H1 (cell line): ENCODE data around the gene CHRDL2. TPM values are rescaled to one million over a fixed set of nuclear protein-coding genes. Genes with fewer than 3 reads are reported as not detected.

Experiments
- CTCF ChIA-PET: fragments of 300-600 bp; sonication (Branson Sonifier 250); formaldehyde crosslinking; loops from one replicate; lab custom pipeline; 2021; ENCODE audit not compliant: partially characterized antibody; lab: Charles Lee
- POLR2A ChIA-PET: fragments of 300-600 bp; sonication (Branson Sonifier 250); formaldehyde crosslinking; loops from one replicate; lab custom pipeline; 2021; ENCODE audit warnings: inconsistent platforms; ENCODE audit not compliant: partially characterized antibody; lab: Charles Lee
- DNase-seq, 2 experiments: peaks; one replicate each; pipeline versions ENCODE4 v3.0.0 to v3.0.0-alpha.2; 2010 to 2022; ENCODE audit warnings: low spot score in 2 of 2, low read depth in 1 of 2, mixed read lengths in 1 of 2
- FAIRE-seq: peaks from 2 replicates; lab custom pipeline; 2011; peaks lifted over from hg19 to GRCh38; lab: Jason Lieb, UNC
- H2AFZ ChIP-seq: 2 replicates; pipeline ENCODE4 v1.8.1; 2012; ENCODE audit warnings: low read length, inconsistent platforms
- H2AK5ac ChIP-seq: 2 replicates; pipeline ENCODE4 v1.6.1; 2013; ENCODE audit warnings: low read depth, low read length
- H2BK120ac ChIP-seq: replicated peaks from 2 replicates; pipeline ENCODE3; 2013; ENCODE audit warnings: low read depth, low read length, inconsistent platforms
- H2BK12ac ChIP-seq: 2 replicates; pipeline ENCODE4 v1.6.1; 2013; ENCODE audit warnings: low read depth, low read length
- H2BK15ac ChIP-seq: 2 replicates; pipeline ENCODE4 v1.6.1; 2013; ENCODE audit warnings: low read length
- H2BK20ac ChIP-seq: 2 replicates; pipeline ENCODE4 v1.6.1; 2013; ENCODE audit warnings: low read length
- H2BK5ac ChIP-seq: 2 replicates; pipeline ENCODE4 v1.6.1; 2013; ENCODE audit warnings: low read depth, low read length
- H3K14ac ChIP-seq: 2 replicates; pipeline ENCODE4 v1.6.1; 2013; ENCODE audit warnings: inconsistent platforms; ENCODE audit not compliant: insufficient read length
- H3K18ac ChIP-seq: 2 replicates; pipeline ENCODE4 v1.6.1; 2013; ENCODE audit warnings: low read length; ENCODE audit errors: extremely low read depth
- H3K23ac ChIP-seq: 2 replicates; pipeline ENCODE4 v1.6.1; 2013; ENCODE audit warnings: inconsistent platforms; ENCODE audit not compliant: insufficient read length
- H3K23me2 ChIP-seq: 2 replicates; pipeline ENCODE4 v1.6.1; 2013; ENCODE audit warnings: low read depth, low read length
- H3K27ac ChIP-seq: 2 replicates; pipeline ENCODE4 v1.6.1; 2011; ENCODE audit warnings: low read depth, low read length, inconsistent platforms
- H3K27me3 ChIP-seq, 4 experiments: replicated peaks in 1 of 4; 1 replicate in 1 of 4; 2 replicates in 3 of 4; pipeline versions ENCODE4 v1.6.1 to v1.8.1; 2011 to 2013; ENCODE audit warnings: low read length in 3 of 4, mild to moderate bottlenecking in 3 of 4, inconsistent platforms in 2 of 4, mixed read lengths in 2 of 4, moderate library complexity in 1 of 4; ENCODE audit not compliant: control insufficient read depth in 3 of 4, insufficient read depth in 3 of 4; ENCODE audit errors: extremely low read depth in 1 of 4
- H3K36me3 ChIP-seq, 4 experiments: 2 replicates each; pipeline versions ENCODE4 v1.6.1 to v1.8.1; 2011 to 2013; ENCODE audit warnings: mild to moderate bottlenecking in 4 of 4, low read length in 3 of 4, moderate library complexity in 2 of 4, control low read depth in 1 of 4, inconsistent platforms in 1 of 4; ENCODE audit not compliant: insufficient read depth in 4 of 4, control insufficient read depth in 2 of 4
- H3K4ac ChIP-seq: replicated peaks from 2 replicates; pipeline ENCODE3; 2013; ENCODE audit warnings: low read length, low read depth, mixed read lengths, inconsistent platforms; ENCODE audit not compliant: insufficient read length
- H3K4me1 ChIP-seq, 4 experiments: replicated peaks in 1 of 4; 1 replicate in 1 of 4; 2 replicates in 3 of 4; pipeline versions ENCODE4 v1.6.1 to v1.8.1; 2011 to 2013; ENCODE audit warnings: low read length in 3 of 4, inconsistent platforms in 2 of 4, mixed read lengths in 1 of 4; ENCODE audit not compliant: insufficient read depth in 4 of 4, control insufficient read depth in 3 of 4
- H3K4me2 ChIP-seq, 2 experiments: 2 replicates each; pipeline versions ENCODE4 v1.6.1 to v1.8.1; 2011 to 2013; ENCODE audit warnings: low read depth in 2 of 2, low read length in 2 of 2, control low read depth in 1 of 2, inconsistent platforms in 1 of 2, mild to moderate bottlenecking in 1 of 2; ENCODE audit not compliant: insufficient read depth in 1 of 2
- H3K4me3 ChIP-seq, 4 experiments: fragments of 200-600, 300-600 bp in 1 of 4; sonication (generic), shearing (Covaris generic), sonication (Bioruptor Twin) in 1 of 4; 2 replicates each; pipeline versions ENCODE4 v1.5.1 to v1.8.1; 2011 to 2016; ENCODE audit warnings: low read length in 4 of 4, low read depth in 3 of 4, control low read depth in 2 of 4, inconsistent platforms in 2 of 4, mild to moderate bottlenecking in 2 of 4, mixed read lengths in 1 of 4, moderate library complexity in 1 of 4; ENCODE audit not compliant: insufficient read depth in 2 of 4; ENCODE audit errors: extremely low read depth in 1 of 4
- H3K56ac ChIP-seq: replicated peaks from 2 replicates; pipeline ENCODE3; 2013; ENCODE audit warnings: low read depth, mild to moderate bottlenecking, mixed read lengths, low read length, inconsistent platforms; ENCODE audit not compliant: insufficient read length
- H3K79me1 ChIP-seq: 2 replicates; pipeline ENCODE4 v1.6.1; 2013; ENCODE audit warnings: low read depth, low read length, control low read depth
- H3K79me2 ChIP-seq, 2 experiments: 2 replicates each; pipeline versions ENCODE4 v1.6.1 to v1.8.1; 2012 to 2013; ENCODE audit warnings: low read length in 2 of 2, mild to moderate bottlenecking in 2 of 2, inconsistent platforms in 1 of 2; ENCODE audit not compliant: insufficient read depth in 2 of 2, control insufficient read depth in 1 of 2
- H3K9ac ChIP-seq, 4 experiments: replicated peaks in 1 of 4; 1 replicate in 1 of 4; 2 replicates in 3 of 4; pipeline versions ENCODE4 v1.6.1 to v1.8.1; 2011 to 2013; ENCODE audit warnings: low read depth in 3 of 4, low read length in 3 of 4, control low read depth in 2 of 4, mild to moderate bottlenecking in 2 of 4, moderate library complexity in 2 of 4, inconsistent platforms in 1 of 4; ENCODE audit errors: extremely low read depth in 1 of 4
- H3K9me3 ChIP-seq, 2 experiments: 2 replicates each; pipeline versions ENCODE4 v1.6.1 to v1.8.1; 2012 to 2013; ENCODE audit warnings: mild to moderate bottlenecking in 2 of 2, moderate library complexity in 2 of 2, control low read depth in 1 of 2, inconsistent platforms in 1 of 2, low read depth in 1 of 2, low read length in 1 of 2, mixed read lengths in 1 of 2; ENCODE audit not compliant: insufficient read depth in 2 of 2
- H4K20me1 ChIP-seq, 2 experiments: replicated peaks in 1 of 2; 2 replicates each; pipeline versions ENCODE3 to v1.8.1; 2011 to 2013; ENCODE audit warnings: inconsistent platforms in 2 of 2, low read length in 2 of 2, mild to moderate bottlenecking in 1 of 2; ENCODE audit not compliant: insufficient read depth in 2 of 2, control insufficient read depth in 1 of 2
- H4K5ac ChIP-seq: 2 replicates; pipeline ENCODE4 v1.6.1; 2013; ENCODE audit warnings: low read length, low read depth, mixed read lengths, inconsistent platforms; ENCODE audit not compliant: insufficient read length
- H4K8ac ChIP-seq: 2 replicates; pipeline ENCODE4 v1.8.0; 2013; ENCODE audit warnings: mild to moderate bottlenecking, moderate library complexity, low read length, inconsistent platforms; ENCODE audit not compliant: insufficient read depth; ENCODE audit errors: extremely low read depth
- H4K91ac ChIP-seq: replicated peaks from 2 replicates; pipeline ENCODE3; 2013; ENCODE audit warnings: low read length, mixed read lengths, inconsistent platforms; ENCODE audit not compliant: insufficient read length
- CTBP2 ChIP-seq: IDR thresholded peaks from 2 replicates; pipeline ENCODE4 v1.7.0; 2011; ENCODE audit warnings: borderline replicate concordance, mild to moderate bottlenecking, moderate library complexity, mixed read lengths, low read length; ENCODE audit not compliant: insufficient read depth, insufficient read length
- EP300 ChIP-seq, 2 experiments: IDR thresholded peaks; 1 replicate in 1 of 2; 2 replicates in 1 of 2; pipeline ENCODE4 v1.6.1; 2011 to 2012; ENCODE audit warnings: low read depth in 2 of 2, low read length in 2 of 2, mild to moderate bottlenecking in 2 of 2, borderline replicate concordance in 1 of 2, inconsistent platforms in 1 of 2, moderate library complexity in 1 of 2
- HDAC6 ChIP-seq: IDR thresholded peaks from one replicate; pipeline ENCODE4 v1.7.1; 2012; ENCODE audit warnings: low read depth, mild to moderate bottlenecking, inconsistent platforms, low read length, moderate library complexity
- JUN ChIP-seq: IDR thresholded peaks from 2 replicates; pipeline ENCODE4 v1.6.1; 2011; ENCODE audit warnings: low read depth, mild to moderate bottlenecking, improper control_type of control experiment, low read length
- RBBP5 ChIP-seq: IDR thresholded peaks from 2 replicates; pipeline ENCODE4 v1.7.1; 2012; ENCODE audit warnings: low read depth, mild to moderate bottlenecking, inconsistent platforms, low read length, moderate library complexity, borderline replicate concordance
- TCF12 ChIP-seq: IDR thresholded peaks from 2 replicates; pipeline ENCODE4 v1.6.1; 2011; ENCODE audit warnings: low read depth, mild to moderate bottlenecking, low read length
- WGBS, 2 experiments: shearing (Covaris generic) in 1 of 2; methylation state at CpG; one replicate each; pipeline versions ENCODE4 v1.1.6 to v1.1.7; 2013 to 2015; ENCODE audit warnings: low lambda C conversion rate in 2 of 2, mixed read lengths in 2 of 2, inconsistent platforms in 1 of 2, low coverage in 1 of 2, missing lambda C conversion rate in 1 of 2; ENCODE audit not compliant: insufficient replicate concordance in 2 of 2, insufficient coverage in 1 of 2, insufficient read length in 1 of 2; ENCODE audit errors: extremely low coverage in 1 of 2, missing lambda C conversion rate in 1 of 2; 5-methylcytosine and 5-hydroxymethylcytosine counted together
- polyA plus RNA-seq, 7 experiments: library from polyadenylated mRNA; depleted of rRNA in 3 of 7; stranded (reverse) in 5 of 7; unstranded in 2 of 7; fragments of >200 nt in 5 of 7; fragments of 200-250 nt in 2 of 7; gene quantifications; 1 replicate in 5 of 7; 2 replicates in 1 of 7; 4 replicates in 1 of 7; pipeline versions ENCODE4 v1.2.1 to v1.2.3, GENCODE V29; 2011 to 2013; ENCODE audit warnings: missing spikeins in 2 of 7, mixed read lengths in 2 of 7
- total RNA-seq: library from RNA; stranded (reverse); fragmentation: NEBNext Ultra II Directional; extraction: Animal tissue kit (Norgen Biotek cat#: 25700); gene quantifications from 2 replicates; pipeline ENCODE4 v1.2.1, GENCODE V29; 2021
- TF ChIP-seq, protein P1 (sequence below), 3 experiments: IDR thresholded peaks; 1 replicate in 2 of 3; 2 replicates in 1 of 3; pipeline versions ENCODE4 v1.5.1 to v1.6.1; 2011; ENCODE audit warnings: low read length in 3 of 3, mild to moderate bottlenecking in 3 of 3, inconsistent platforms in 2 of 3, low read depth in 1 of 3, moderate library complexity in 1 of 3; ENCODE audit not compliant: insufficient read depth in 1 of 3; ENCODE audit errors: control extremely low read depth in 1 of 3
- TF ChIP-seq, protein P2 (sequence below): IDR thresholded peaks from 2 replicates; pipeline ENCODE4 v1.6.1; 2011; ENCODE audit warnings: low read depth, mild to moderate bottlenecking, low read length; ENCODE audit not compliant: insufficient read depth

Gene CHRDL2
- total and polyA plus RNA-seq, 2 of the 8 experiments (the other 6 are each of a cell fraction or from before 2014, with no cell fraction given) = 0.26 to 0.48 TPM

DNA sequence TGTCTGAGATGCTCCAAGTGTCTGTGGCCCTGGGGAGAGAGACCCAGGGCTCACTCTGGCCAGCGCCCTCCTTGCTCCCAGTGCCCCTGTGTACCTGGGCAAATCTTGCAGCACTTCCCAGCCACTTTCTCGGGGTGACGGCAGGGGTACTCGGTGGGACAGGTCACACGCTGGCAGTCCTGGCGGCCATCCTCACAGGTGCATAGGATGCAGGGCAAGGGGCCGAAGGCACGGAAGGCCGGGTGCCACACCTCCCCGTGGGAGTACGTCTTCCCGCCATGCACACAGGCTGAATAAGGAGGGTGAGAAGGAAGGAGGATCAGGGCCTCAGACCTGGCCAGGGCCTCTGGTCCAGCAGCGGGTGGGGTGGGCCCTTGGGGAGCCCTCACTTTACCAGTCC lies 28.0 kb downstream of the CHRDL2 start:
- Histone ChIP-seq H2AK5ac (no peak overlapping the region), H3K79me2 (no peaks in the 10 kb centered on the region), H4K20me1 (no peaks in the 10 kb centered on the region), H3K23me2 (no peaks in the 10 kb centered on the region; the same call in 1 of the 2 replicates), H3K27ac (no peak overlapping the region), H3K9ac (no peak overlapping the region), H2BK20ac (no peak overlapping the region), H2BK5ac (no peak overlapping the region), H3K56ac (no peak overlapping the region), H3K4ac (no peak overlapping the region), H3K14ac (no peak overlapping the region), H4K8ac (no peak overlapping the region; the same call in 1 of the 2 replicates), H3K18ac (no peak overlapping the region), H3K36me3 (no peaks in the 10 kb centered on the region), H3K27me3 (no peaks in the 10 kb centered on the region), H2AFZ (no peak overlapping the region), H3K4me1 (0 out of 7 replicates have a peak, but pooled peaks cover 0 to 3% (median under 1%) of the 10 kb centered on the region in 4 experiments), H2BK12ac (no peak overlapping the region), H3K4me2 (no peak overlapping the region), H3K4me3 (no peak overlapping the region), H4K91ac (no peak overlapping the region), H4K5ac (no peak overlapping the region), H3K9me3 (no peaks in the 10 kb centered on the region), H3K79me1 (no peaks in the 10 kb centered on the region), H3K23ac (no peak overlapping the region), H2BK120ac (no peak overlapping the region), H2BK15ac (no peak overlapping the region)
- 93% methylated on average over 11 of the region's 13 CpGs; no CpG with 5 or more reads in 1 of the 2 experiments for WGBS, 2 experiments
- no peak for DNase-seq
- FAIRE-seq = no peak
- POLR2A ChIA-PET = no interaction called here
- CTCF ChIA-PET = interaction anchor here (0.9 to 16.5 kb wide), 14 partner anchors 10 to 224 kb away, joined by 3 to 348 read pairs (median 14); partner anchors contain the start of gene RNF169
- TF ChIP-seq HDAC6 (no peak), TCF12 (no peak), CTBP2 (no peak), JUN (no peak), EP300 (IDR thresholded peaks at IDR 0.05; ENCODE audit: borderline replicate concordance in 1 of 2, low read depth in 2 of 2, low read length in 2 of 2) (no peak), RBBP5 (no peak)
- TF ChIP-seq, protein P1, sequence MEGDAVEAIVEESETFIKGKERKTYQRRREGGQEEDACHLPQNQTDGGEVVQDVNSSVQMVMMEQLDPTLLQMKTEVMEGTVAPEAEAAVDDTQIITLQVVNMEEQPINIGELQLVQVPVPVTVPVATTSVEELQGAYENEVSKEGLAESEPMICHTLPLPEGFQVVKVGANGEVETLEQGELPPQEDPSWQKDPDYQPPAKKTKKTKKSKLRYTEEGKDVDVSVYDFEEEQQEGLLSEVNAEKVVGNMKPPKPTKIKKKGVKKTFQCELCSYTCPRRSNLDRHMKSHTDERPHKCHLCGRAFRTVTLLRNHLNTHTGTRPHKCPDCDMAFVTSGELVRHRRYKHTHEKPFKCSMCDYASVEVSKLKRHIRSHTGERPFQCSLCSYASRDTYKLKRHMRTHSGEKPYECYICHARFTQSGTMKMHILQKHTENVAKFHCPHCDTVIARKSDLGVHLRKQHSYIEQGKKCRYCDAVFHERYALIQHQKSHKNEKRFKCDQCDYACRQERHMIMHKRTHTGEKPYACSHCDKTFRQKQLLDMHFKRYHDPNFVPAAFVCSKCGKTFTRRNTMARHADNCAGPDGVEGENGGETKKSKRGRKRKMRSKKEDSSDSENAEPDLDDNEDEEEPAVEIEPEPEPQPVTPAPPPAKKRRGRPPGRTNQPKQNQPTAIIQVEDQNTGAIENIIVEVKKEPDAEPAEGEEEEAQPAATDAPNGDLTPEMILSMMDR (IDR thresholded peaks at IDR 0.05; ENCODE audit: control extremely low read depth in 1 of 3, insufficient read depth in 1 of 3, low read depth in 1 of 3, low read length in 3 of 3) = no peak
- TF ChIP-seq, protein P2, sequence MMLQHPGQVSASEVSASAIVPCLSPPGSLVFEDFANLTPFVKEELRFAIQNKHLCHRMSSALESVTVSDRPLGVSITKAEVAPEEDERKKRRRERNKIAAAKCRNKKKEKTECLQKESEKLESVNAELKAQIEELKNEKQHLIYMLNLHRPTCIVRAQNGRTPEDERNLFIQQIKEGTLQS = no peak
